Liver (tissue), 9 donors: ENCODE results near the gene AJAP1. TPM values are rescaled to one million over a fixed set of nuclear protein-coding genes. Genes with fewer than 3 reads are reported as not detected.

Source experiments
- DNase-seq: peaks from one replicate; pipeline ENCODE4 v3.0.0-alpha.2; 2017; ENCODE audit warnings: low spot score
- H3K27ac ChIP-seq, 2 donors: one replicate each; pipeline ENCODE4 v1.7.0; 2013; ENCODE audit warnings: inconsistent platforms in 2 of 2, low read length in 2 of 2, control low read depth in 1 of 2, low read depth in 1 of 2, mild to moderate bottlenecking in 1 of 2
- H3K27me3 ChIP-seq, 4 donors: one replicate each; pipeline versions ENCODE4 v1.6.1 to v1.7.0; 2013; ENCODE audit warnings: low read length in 3 of 4, inconsistent platforms in 1 of 4, mild to moderate bottlenecking in 1 of 4, moderate library complexity in 1 of 4; ENCODE audit not compliant: control insufficient read depth in 4 of 4, insufficient read depth in 4 of 4
- H3K36me3 ChIP-seq, 4 donors: one replicate each; pipeline versions ENCODE4 v1.6.1 to v1.7.0; 2013; ENCODE audit warnings: low read length in 3 of 4, mild to moderate bottlenecking in 3 of 4, low read depth in 1 of 4, moderate library complexity in 1 of 4; ENCODE audit not compliant: control insufficient read depth in 4 of 4, insufficient read depth in 3 of 4
- H3K4me1 ChIP-seq, 4 donors: one replicate each; pipeline versions ENCODE4 v1.6.1 to v1.7.0; 2013; ENCODE audit warnings: low read length in 3 of 4, mild to moderate bottlenecking in 3 of 4, moderate library complexity in 1 of 4; ENCODE audit not compliant: control insufficient read depth in 4 of 4, insufficient read depth in 4 of 4
- H3K4me3 ChIP-seq, 3 donors: one replicate each; pipeline versions ENCODE4 v1.6.1 to v1.7.0; 2013; ENCODE audit warnings: low read length in 3 of 3, control low read depth in 1 of 3, low read depth in 1 of 3, mild to moderate bottlenecking in 1 of 3
- H3K9ac ChIP-seq, 2 donors: one replicate each; pipeline ENCODE4 v1.7.0; 2013; ENCODE audit warnings: low read length in 2 of 2, mild to moderate bottlenecking in 2 of 2, moderate library complexity in 2 of 2, control low read depth in 1 of 2, low read depth in 1 of 2
- H3K9me3 ChIP-seq, 4 donors: one replicate each; pipeline versions ENCODE4 v1.6.1 to v1.7.0; 2013; ENCODE audit warnings: low read length in 3 of 4; ENCODE audit not compliant: control insufficient read depth in 4 of 4
- ATF3 ChIP-seq: IDR thresholded peaks from 2 replicates; pipeline ENCODE4 v1.6.1; 2016; ENCODE audit warnings: antibody characterized with exemption
- CTCF ChIP-seq: fragments of 150-350 bp; IDR thresholded peaks from 2 replicates; pipeline ENCODE4 v1.5.1; 2017; ENCODE audit warnings: improper control_type of control experiment, low read depth, low read length; ENCODE audit not compliant: missing input control
- EGR1 ChIP-seq, 2 donors: IDR thresholded peaks; 2 replicates each; pipeline ENCODE4 v1.6.1; 2016 to 2018; ENCODE audit warnings: antibody characterized with exemption in 2 of 2, low read depth in 2 of 2
- FOXA1 ChIP-seq: IDR thresholded peaks from 2 replicates; pipeline ENCODE4 v1.6.1; 2016; ENCODE audit warnings: antibody characterized with exemption
- FOXA2 ChIP-seq: IDR thresholded peaks from 2 replicates; pipeline ENCODE4 v1.6.1; 2016; ENCODE audit warnings: antibody characterized with exemption
- GABPA ChIP-seq, 2 donors: IDR thresholded peaks in 1 of 2; conservative IDR thresholded peaks in 1 of 2; 2 replicates each; pipeline ENCODE4 v1.6.1; 2016; ENCODE audit warnings: antibody characterized with exemption in 2 of 2, mild to moderate bottlenecking in 1 of 2, moderate library complexity in 1 of 2
- HNF4A ChIP-seq, 2 donors: conservative IDR thresholded peaks; 2 replicates each; pipeline ENCODE4 v1.6.1; 2016; ENCODE audit warnings: antibody characterized with exemption in 2 of 2, mild to moderate bottlenecking in 2 of 2
- HNF4G ChIP-seq: IDR thresholded peaks from 2 replicates; pipeline ENCODE4 v1.6.1; 2016; ENCODE audit warnings: antibody characterized with exemption
- JUND ChIP-seq, 2 donors: IDR thresholded peaks; 2 replicates each; pipeline ENCODE4 v1.6.1; 2016; ENCODE audit warnings: antibody characterized with exemption in 2 of 2
- MAX ChIP-seq: IDR thresholded peaks from 2 replicates; pipeline ENCODE4 v1.6.1; 2016; ENCODE audit warnings: antibody characterized with exemption
- NR2F2 ChIP-seq: IDR thresholded peaks from 2 replicates; pipeline ENCODE4 v1.6.1; 2016; ENCODE audit warnings: antibody characterized with exemption
- RAD21 ChIP-seq, 2 donors: IDR thresholded peaks; 2 replicates each; pipeline ENCODE4 v1.6.1; 2016; ENCODE audit warnings: antibody characterized with exemption in 2 of 2, mild to moderate bottlenecking in 2 of 2
- RXRA ChIP-seq, 2 donors: IDR thresholded peaks; 2 replicates each; pipeline ENCODE4 v1.6.1; 2017 to 2018; ENCODE audit warnings: antibody characterized with exemption in 2 of 2, mild to moderate bottlenecking in 1 of 2
- SP1 ChIP-seq: IDR thresholded peaks from 2 replicates; pipeline ENCODE4 v1.6.1; 2018; ENCODE audit warnings: antibody characterized with exemption, mild to moderate bottlenecking
- TAF1 ChIP-seq: conservative IDR thresholded peaks from 2 replicates; pipeline ENCODE4 v1.6.1; 2016; ENCODE audit warnings: antibody characterized with exemption, mild to moderate bottlenecking
- YY1 ChIP-seq: IDR thresholded peaks from 2 replicates; pipeline ENCODE4 v1.6.1; 2016; ENCODE audit warnings: antibody characterized with exemption, mild to moderate bottlenecking
- ZBTB33 ChIP-seq: IDR thresholded peaks from 2 replicates; pipeline ENCODE4 v1.6.1; 2016; ENCODE audit warnings: antibody characterized with exemption
- WGBS: extraction: QIAGEN DNeasy Blood & Tissue Kit; methylation state at CpG from one replicate; pipeline ENCODE4 v1.1.7; 2013; 5-methylcytosine and 5-hydroxymethylcytosine counted together
- polyA plus RNA-seq, 2 donors: library from polyadenylated mRNA; stranded (reverse) in 1 of 2; unstranded in 1 of 2; fragments of 200-250 nt in 1 of 2; fragments of >200 nt in 1 of 2; fragmentation: Nextera tagmentation in 1 of 2; extraction: Ambion mirVana in 1 of 2; gene quantifications; one replicate each; pipeline versions ENCODE4 v1.2.1 to v1.2.3, GENCODE V29; 2013 to 2015
- total RNA-seq, 2 donors: library from RNA; depleted of rRNA; stranded (reverse); fragments of >200 nt; gene quantifications; one replicate each; pipeline ENCODE4 v1.2.3, GENCODE V29; 2014
- donor health status: healthy.
- donor health status: healthy.
- donor health status: healthy.
- donor health status: healthy.
- donor health status: healthy.

The AJAP1 gene
- total and polyA plus RNA-seq, 4 donors, result under 0.01 to 0.21 (median 0.08) TPM; not detected in 1

GRCh38 chr1:4605158-4605557 is 49.3 kb upstream of the AJAP1 start:
- TF ChIP-seq NR2F2, result no peak
- no peak for TF ChIP-seq ZBTB33
- TF ChIP-seq MAX, result no peak
- no peak for TF ChIP-seq RXRA (IDR thresholded peaks at IDR 0.05)
- TF ChIP-seq JUND (IDR thresholded peaks at IDR 0.05), result no peak
- TF ChIP-seq FOXA1, result no peak
- no peak for TF ChIP-seq SP1
- TF ChIP-seq HNF4A (conservative IDR thresholded peaks at IDR 0.05), result no peak
- no peak for TF ChIP-seq GABPA (IDR thresholded peaks at IDR 0.05 in 1 of 2, conservative IDR thresholded peaks at IDR 0.05 in 1 of 2)
- TF ChIP-seq HNF4G, result no peak
- TF ChIP-seq RAD21 (IDR thresholded peaks at IDR 0.05), result no peak
- TF ChIP-seq EGR1 (IDR thresholded peaks at IDR 0.05; ENCODE audit: low read depth in 2 of 2), result no peak
- no peak for TF ChIP-seq CTCF
- no peak for TF ChIP-seq YY1
- no peak for TF ChIP-seq FOXA2
- no peak for TF ChIP-seq ATF3
- no peak for TF ChIP-seq TAF1
- no peak for DNase-seq
- Histone ChIP-seq H3K9me3 (peaks cover 0 to 11% (median 4%) of the 10 kb centered on the region in 4 donors), H3K27ac (no peak overlapping the region), H3K4me1 (no peaks in the 10 kb centered on the region), H3K27me3 (peaks cover 0 to 8% (median 4%) of the 10 kb centered on the region in 4 donors), H3K36me3 (no peaks in the 10 kb centered on the region), H3K4me3 (no peak overlapping the region), H3K9ac (no peak overlapping the region)
- WGBS, result 56% methylated on average over 6 of the region's 6 CpGs

- Histone ChIP-seq H3K36me3 (no peaks in the 10 kb centered on the region), H3K4me1 (no peaks in the 10 kb centered on the region), H3K9ac (no peak overlapping the region), H3K9me3 (peaks cover 0 to 16% (median 5%) of the 10 kb centered on the region in 4 donors), H3K27me3 (no peaks in the 10 kb centered on the region), H3K4me3 (no peak overlapping the region), H3K27ac (no peak overlapping the region)
- 67% methylated on average over 24 of the region's 24 CpGs for WGBS
- DNase-seq, result no peak
- TF ChIP-seq RAD21 (IDR thresholded peaks at IDR 0.05) (no peak), TAF1 (no peak), MAX (no peak), EGR1 (IDR thresholded peaks at IDR 0.05; ENCODE audit: low read depth in 2 of 2) (no peak), CTCF (no peak), SP1 (no peak), FOXA2 (no peak), FOXA1 (no peak), GABPA (IDR thresholded peaks at IDR 0.05 in 1 of 2, conservative IDR thresholded peaks at IDR 0.05 in 1 of 2) (no peak), ZBTB33 (no peak), JUND (IDR thresholded peaks at IDR 0.05) (no peak), HNF4G (no peak), NR2F2 (no peak), YY1 (no peak), ATF3 (no peak)
Measured at GRCh38 chr1:4611563-4612341, 42.7 kb upstream of the AJAP1 start.
